Upper lobe of left lung (tissue), 4 donors: Measurements from ENCODE around the gene YWHAE.

Experiments used
- CTCF ChIP-seq, 6 experiments: fragments of 450-650 bp in 4 of 6; fragments of 200-600 bp in 2 of 6; sonication (generic) in 2 of 6; IDR thresholded peaks; one replicate each; pipeline ENCODE4 v1.5.1; 2016 to 2019; ENCODE audit warnings: antibody characterized with exemption in 6 of 6
- POLR2A ChIP-seq, 4 donors: fragments of 450-650 bp; IDR thresholded peaks; one replicate each; pipeline ENCODE4 v1.5.1; 2016 to 2017; ENCODE audit warnings: antibody characterized with exemption in 4 of 4, mild to moderate bottlenecking in 2 of 4

- TF ChIP-seq CTCF (IDR thresholded peaks at IDR 0.05) (no peak), POLR2A (IDR thresholded peaks at IDR 0.05) (no peak)
These were observed 23.6 kb upstream of the YWHAE start for GRCh38 chr17:1423456-1424135.
